HG02763 (cell line): ENCODE measurements around the gene TMEM181.
"Not testable (repeated sequence)": the region's sequence is repeated elsewhere in the genome, so short reads cannot be mapped to it uniquely, and the experiment has no call there.

Source experiments
- ATAC-seq: cut with Tn5 transposase; IDR thresholded peaks from one replicate; pipeline ENCODE4 v1.9.1; 2021; ENCODE audit warnings: mild to moderate bottlenecking, moderate library complexity; ENCODE audit not compliant: unreplicated experiment

Gene TMEM181

DNA sequence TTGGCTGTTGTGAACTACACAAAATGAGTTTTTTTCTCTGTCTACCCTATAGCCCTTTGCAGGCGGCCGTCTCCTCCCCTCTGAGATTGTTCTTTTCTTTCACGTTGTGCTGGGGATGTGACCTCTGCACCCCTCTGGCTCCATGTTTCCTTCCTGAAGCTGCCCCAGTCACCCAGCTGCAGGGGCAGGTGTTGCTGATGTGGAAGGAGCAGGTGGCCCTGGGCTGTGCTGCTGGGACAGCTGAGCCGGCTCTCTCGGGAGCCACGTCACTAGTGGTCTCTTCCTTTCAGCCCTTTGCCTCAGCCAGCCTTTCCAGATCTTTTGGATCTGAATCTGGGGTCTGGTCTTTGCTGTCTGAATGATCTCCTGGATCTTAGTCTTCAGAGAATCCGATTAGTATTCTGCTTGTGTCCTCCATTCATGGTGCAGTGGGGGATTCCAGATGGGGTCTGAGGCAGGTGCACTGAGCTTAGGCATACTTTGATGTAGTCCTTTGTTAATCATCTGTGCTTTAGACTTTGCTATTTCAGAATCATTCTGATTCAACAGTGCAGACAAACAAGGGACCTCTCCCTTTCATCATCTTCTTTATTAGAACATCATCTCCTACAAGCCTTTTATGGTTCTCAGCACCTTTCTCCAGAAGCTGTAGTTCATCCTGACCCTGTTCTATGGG, 31.4 kb downstream of the TMEM181 start:
- ATAC-seq = no peak

DNA sequence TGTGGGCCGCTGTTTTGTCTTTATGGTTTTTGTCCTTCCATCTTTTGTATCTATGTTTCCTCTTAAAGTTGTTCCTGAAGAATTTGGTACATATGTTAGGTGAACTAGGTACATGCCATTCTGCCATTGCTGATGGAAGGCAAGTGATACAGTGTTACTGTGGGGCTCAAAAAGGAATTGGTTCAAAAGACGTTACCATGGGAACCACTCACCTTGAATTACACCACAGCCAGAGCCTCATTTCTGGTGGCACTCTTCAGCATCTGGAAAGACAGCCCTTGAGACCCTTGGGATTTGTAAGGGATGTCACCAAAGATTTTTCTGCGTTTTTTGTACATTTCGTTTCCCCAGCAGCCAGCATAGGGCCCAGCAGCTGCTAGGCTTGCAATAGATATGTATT, 31.9 kb downstream of the TMEM181 start:
- no peak for ATAC-seq

DNA sequence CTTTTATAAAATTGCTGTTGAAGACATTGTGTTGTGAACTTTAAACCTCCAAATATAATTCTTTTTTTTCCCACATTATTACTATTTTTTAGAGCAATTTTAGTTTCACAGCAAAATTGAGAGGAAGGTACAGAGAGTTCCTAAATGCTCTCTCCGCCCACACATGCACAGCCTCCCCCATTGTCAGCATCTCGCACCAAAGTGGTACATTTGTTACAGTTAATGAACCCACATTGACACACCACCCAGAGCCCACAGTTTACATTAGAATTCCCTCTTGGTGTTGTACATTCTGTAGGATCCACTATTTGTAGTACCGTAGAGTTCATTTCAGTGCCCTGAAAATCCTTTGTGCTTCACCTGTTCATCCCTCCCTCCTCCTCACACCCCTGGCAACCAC, 33.8 kb downstream of the TMEM181 start:
- no peak for ATAC-seq

DNA sequence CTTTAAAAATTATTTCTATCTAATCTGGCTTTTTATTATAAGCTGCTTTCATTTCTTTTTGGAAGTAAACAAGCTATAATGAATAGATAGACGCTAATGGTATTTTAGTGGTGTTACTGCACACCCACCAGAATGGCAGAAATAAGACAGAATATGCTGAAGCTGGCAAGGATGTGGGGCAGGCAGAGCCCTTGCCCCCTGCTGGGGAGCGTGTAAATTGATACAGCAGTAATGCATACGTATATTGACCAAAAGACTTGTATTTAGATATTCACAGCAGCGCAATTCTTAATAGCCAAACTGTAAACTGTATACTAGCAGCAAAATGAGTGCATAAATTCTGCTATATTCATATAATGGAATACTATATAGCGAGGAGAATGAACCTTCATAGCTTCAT, 35.3 kb downstream of the TMEM181 start:
- no peak for ATAC-seq

DNA sequence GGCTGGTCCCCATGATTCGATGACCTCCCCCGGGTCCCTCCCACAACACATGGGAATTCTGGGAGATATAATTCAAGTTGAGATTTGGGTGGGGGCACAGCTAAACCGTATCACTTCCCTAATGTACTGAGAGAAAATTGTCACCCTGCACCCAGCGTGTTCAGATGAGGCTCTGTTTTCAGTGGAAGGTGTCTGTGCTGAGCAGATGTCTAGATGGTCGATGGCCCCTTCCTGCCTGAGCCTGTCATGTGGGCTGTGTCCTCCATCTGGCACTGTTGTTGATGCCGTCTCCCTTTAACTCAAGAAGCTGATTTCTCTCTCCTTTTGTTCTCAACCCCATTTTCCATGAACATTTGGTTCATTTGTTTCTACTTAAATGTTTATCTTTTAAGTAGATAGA, 37.0 kb downstream of the TMEM181 start:
- no peak for ATAC-seq

DNA sequence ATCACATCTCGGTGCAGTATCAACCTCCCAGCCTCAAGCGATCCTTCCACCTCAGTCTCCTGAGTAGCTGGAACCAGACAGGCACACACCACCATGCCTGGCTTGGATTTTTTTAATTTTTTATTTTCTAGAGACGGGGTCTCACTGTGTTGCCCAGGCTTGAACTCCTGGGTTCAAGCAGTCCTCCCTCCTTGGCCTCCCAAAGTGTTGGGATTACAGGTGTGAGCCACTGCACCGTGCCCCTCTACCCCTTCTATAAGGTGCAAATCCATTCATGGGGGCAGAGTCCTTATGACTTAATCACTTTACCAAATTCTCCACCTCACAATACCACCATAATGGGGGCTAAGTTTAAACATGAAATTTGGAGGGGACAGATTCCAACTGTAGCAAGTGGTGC, 37.7 kb downstream of the TMEM181 start:
- ATAC-seq = no peak

DNA sequence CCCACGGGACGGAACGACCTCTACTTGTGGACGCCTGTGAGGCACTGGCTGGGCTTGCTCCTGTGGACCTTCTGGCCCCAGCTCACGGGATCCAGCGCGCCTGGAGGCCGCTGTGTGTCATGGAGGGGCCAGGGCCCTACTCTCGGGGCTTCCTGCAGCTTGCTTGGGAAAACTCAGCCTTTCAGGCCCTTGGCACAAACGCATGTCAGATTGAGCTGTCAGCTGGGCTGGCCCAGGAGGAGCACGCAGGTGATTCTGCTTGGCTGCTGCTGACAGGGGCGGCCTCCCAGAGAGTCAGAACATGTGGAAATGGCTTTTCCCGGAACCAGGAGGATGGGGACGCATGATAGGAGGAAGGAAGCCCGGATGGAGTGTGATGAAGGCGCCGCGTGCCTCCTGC, 39.7 kb downstream of the TMEM181 start:
- ATAC-seq = no peak

DNA sequence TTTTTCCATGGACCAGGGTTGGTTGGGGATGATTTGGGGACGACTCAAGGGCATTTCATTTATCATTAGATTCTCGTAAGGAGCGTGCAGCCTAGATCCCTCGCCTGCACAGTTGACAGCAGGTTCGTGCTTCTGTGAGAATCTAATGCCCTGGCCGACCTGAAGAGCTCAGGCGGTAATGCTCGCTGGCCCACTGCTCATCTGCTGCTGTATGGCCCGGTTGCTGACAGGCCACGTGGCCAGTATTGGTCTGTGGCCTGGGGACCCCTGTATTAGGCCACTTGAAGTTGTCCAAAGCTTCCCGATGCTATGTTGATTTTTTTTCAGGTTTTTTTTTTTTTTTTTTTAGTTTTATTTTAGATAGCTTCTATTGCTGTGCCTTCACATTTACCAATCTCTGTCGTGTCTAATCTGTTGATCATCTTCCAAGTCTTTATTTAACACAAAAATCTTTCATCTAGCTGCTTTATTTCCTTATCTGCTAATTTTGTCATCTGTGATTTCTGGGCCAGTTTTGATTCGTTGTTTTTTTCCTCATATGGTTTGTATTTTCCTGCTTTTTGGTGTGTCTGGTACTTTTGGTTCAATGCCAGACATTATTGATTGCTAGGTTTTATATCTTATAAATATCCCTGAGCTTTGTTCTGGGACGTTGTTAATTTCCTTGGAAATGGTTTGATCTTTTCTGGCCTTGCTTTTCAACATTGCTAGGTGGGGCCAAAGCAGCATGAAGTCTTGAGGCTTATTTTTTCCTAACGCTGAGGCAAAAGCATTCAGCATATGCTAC, 43.6 kb downstream of the TMEM181 start:
- ATAC-seq = no peak

DNA sequence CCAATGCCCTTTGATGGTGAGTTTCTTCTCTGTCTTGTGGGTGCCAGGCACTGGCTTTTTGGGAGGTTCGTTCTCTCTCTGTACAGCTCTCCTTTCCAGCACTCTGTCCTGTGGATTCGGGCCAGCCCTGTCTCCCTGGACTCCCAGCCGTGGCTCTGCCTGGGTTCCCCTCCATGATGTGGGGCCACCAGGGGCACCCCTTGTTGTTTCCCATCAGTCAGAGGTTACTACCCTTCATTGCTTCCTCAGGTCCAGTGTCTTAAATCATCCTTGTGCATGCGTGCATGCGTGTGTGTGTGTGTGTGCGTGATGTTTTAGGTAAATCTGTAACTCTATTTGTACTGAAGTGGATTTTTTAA, 44.1 kb downstream of the TMEM181 start:
- ATAC-seq = no peak

DNA sequence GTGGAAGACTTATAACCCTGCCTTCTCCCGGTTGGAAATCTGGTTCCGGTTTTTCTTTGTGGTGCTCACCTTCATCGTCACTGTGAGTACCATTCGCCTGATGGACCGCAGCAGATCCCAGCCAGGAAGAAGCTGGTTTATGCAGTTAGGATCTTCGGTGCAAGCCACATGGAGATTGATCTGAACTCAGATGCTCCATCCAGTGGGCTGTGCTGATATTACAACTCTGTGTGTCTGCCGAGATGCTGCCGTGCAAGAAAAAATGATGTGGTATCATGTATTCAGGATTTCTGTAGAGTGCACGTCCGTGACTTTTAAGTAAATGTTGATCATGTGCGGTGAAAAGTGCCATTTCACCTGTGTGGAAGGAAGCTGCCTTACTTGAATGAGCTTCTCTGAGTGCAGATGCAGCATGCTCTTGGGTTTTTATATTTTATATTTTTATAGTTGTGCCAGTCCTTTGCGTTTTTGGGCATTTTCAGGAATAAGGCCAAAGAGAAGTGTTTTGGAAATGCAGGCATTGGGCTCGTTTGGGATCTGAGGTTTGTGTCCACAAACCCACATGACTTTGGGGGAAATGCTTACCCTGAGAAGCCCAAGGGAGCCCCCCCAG, 45.5 kb downstream of the TMEM181 start:
- ATAC-seq = no peak

DNA sequence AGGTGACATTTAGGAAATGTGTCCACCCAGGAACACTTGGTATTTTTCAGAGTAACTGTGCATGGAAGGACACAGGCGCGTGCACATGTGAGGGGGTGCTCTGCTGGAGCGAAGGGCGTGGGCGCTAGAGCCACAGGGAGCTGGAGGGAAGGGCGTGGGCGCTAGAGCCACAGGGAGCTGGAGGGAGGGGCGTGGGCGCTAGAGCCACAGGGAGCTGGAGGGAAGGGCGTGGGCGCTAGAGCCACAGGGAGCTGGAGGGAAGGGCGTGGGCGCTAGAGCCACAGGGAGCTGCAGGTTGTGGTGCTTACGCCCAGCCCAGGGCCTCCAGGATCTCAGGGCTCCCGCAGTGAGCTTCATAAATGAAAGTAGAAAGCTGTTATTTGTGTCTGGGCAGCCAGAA, 46.1 kb downstream of the TMEM181 start:
- not testable (repeated sequence) for ATAC-seq

DNA sequence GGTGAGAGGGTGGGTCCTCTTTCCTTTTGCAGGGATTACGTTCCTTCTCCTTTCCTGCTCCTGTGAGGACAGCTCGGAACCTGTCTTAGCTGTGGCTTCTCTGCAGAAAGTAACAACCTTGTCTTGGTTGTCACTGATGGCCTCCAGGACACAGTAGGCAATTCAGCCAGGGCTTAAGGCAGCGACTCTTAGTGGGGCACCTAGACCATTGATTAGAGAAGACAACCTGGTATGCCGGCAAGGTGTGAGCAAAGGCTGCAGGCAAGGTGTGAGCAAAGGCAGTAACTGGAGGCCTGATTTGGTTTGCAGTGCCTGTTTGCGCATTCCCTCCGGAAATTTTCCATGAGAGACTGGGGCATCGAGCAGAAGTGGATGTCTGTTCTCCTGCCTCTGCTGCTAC, 47.0 kb downstream of the TMEM181 start:
- no peak for ATAC-seq

DNA sequence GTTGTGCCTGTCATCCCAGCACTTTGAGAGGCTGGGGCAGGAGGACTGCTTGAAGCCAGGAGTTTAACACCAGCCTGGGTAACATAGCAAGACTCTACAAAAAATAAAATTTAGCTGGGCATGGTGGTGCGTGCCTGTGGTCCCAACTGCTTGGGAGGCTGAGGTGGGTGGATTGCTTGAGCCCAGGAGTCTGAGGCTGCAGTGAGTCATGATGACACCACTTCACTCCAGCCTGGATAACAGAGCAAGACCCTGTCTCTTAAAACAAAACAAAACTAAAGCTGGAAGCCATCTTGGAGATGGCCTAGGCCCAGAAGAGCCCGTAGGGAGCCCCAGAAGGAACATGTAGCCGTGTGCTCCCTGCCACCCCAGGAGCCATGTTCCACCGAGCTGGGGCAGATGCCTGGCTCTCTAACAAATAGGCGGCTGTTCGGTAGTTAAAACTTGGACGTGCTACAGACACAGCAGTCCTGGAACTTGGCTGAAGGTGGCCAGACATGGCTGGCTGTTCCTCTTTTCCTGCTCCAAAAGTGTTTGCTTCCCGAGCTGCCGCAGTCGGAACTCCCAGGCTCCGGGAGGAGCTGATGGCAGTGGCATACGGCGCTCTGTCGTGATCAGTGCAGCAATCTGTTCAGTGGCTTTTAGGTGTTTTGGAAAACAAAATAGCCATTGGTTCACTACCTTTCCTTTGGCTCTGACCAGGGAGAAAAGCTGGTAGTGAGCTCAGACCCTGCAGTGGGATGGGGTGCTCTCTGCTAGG, 47.7 kb downstream of the TMEM181 start:
- ATAC-seq = no peak

DNA sequence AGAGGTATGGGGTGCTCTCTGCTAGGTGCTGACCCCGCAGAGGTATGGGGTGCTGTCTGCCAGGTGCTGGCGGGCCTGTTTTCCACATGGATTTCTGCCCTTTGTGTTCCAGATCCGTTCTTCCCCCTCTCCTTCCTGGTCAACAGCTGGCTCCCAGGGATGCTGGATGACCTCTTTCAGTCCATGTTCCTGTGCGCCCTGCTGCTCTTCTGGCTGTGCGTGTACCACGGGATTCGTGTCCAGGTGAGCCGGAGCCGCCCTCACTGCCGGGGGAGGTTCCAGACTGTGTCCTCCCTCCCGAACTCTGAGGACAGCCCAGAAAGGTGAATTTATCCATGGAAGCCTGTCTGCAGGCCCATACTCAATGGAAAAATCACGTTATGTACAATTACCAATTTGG, 48.3 kb downstream of the TMEM181 start:
- no peak for ATAC-seq

DNA sequence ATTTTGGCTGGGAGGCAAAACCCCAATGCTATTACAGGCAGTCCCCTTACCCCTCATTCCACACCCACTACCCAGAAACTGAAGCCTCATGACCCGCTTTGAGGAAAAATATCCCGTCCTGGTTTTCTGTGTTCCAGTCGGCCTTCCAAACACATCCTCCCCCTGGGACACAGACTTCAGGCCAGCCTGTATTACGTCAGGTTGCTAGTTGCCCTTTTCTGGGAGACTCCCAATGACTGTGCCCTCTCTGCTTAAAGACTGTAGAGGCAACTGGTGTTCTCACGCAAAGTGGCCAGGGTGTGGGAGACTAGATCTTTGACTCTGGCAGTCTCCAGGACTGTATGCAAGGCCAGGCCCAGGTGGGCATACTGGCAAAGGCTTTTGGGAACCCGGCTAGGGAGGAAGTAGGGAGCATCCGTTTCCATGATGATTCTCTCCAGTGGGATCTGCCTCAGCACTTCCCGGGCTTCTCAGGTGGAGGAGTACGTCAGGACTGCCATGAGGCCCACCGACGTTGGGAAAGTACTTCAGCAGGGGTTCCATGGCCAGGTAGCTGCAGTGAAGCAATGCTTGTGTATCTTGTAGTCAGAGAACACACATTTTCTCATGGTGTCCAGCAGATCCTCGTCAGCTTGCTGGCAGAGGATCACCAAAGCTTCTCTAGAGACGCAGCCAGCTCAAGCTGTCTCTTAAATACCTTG, 49.7 kb downstream of the TMEM181 start:
- no peak for ATAC-seq

DNA sequence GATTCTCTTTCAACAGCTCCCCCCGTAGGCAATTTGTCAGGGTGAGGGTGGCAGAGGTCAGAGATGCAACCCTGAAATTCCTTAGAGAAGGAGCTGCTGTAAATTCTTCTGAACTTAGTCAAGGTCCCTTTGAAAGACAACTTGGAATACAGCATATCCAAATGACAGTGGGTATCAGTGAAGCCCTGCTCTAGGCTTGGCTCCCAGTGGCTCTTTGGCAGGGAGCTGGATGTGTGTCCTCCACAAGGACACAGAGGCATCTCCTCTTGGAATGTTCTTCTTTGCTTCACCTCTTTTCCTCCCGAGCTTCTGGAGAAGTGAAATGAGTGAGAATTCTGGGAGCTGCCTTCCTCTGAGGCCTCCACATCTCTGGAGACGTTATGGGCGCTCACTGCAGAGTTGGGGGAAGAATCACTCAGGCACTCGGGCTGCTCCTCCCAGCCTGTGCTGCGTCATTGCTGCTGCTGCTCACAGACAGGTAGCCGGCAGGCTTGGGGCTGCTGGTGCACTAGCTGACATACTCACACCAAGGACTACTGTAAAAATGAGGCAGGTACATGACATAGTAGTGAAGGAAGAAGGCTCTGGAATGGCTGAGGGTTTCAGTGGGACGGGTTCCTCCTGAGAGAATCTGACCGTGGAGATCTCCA, 50.6 kb downstream of the TMEM181 start:
- no peak for ATAC-seq

DNA sequence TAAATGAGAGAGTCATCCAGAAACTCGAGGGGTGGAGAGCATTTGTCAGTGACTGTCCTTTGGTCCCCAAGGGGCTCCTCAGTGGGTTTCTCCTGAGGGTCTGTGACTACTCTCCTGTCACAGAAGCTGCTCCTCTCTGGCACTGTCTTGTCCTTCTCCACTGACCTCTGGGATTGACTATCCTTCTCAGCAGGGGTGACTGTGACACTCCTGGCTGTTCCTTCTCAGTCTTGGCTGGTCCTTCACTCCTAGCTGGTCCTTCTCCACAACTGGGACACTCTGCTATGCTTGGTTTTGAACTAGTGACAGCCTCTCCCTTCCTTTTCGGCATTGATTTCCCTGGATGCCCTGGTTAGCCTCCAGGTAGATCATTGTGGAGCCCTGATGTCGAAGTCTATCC, 51.1 kb downstream of the TMEM181 start:
- ATAC-seq = no peak

DNA sequence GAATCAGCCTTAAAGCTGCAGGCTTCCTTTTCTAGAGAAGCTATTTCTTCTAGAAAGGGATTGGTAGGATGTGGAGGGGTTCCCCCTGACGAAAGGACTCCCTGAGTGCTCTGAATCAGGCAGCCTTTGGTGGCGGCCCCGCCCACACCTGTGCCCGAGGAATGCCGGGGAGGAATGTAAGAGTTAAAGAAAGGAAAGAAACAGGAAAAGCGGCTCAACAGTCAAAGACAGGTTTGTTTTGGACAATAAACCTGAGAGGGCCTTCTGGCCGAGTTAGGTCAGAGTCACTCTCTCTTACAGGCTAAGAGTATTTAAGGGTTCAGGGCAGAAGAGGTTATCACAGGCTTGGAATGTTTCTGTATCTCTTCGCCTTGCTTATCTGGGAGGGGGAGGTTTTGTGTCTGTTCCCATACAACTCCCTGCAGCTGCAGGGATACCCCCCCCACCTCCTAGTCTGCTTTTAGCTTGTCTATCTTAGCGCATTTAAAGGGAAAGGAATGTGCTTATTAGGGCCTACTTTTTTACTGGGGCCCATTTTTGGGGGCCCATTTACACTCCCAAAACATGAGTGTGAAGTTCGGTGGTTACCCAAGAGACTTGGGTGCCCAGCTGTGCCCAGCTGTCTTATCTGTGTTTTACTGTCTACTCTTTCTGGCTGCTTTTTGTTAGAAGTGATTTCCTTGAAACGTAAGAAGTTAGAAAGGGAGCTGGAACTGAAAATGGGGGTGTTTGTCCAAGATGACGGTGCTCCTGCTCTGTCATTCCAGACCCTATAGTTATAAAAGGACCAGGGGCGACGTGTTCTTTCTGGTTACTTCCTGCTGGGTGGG, 51.9 kb downstream of the TMEM181 start:
- ATAC-seq = no peak

DNA sequence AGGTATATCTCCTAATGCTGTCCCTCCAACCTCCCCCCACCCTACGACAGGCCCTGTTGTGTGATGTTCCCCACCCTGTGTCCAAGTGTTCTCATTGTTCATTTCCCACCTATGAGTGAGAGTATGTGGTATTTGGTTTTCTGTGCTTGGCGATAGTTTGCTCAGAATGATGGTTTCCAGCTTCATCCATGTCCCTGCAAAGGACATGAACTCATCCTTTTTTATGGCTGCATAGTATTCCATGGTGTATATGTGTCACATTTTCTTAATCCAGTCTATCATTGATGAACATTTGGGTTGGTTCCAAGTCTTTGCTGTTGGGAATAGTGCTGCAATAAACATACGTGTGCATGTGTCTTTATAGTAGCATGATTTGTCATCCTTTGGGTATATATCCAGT, 54.7 kb downstream of the TMEM181 start:
- not testable (repeated sequence) for ATAC-seq

DNA sequence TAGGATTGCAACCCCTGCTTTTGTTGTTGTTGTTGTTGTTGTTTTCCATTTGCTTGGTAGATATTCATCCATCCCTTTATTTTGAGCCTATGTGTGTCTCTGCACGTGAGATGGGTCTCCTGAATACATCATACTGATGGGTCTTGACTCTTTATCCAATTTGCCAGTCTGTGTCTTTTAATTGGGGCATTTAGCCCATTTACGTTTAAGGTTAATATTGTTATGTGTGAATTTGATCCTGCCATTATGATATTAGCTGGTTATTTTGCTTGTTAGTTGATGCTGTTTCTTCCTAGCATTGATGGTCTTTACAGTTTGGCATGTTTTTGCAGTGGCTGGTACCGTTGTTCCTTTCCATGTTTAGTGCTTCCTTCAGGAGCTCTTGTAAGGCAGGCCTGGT, 58.4 kb downstream of the TMEM181 start:
- not testable (repeated sequence) for ATAC-seq
